Activated CD4-positive, alpha-beta T cell treated with anti-CD3 and anti-CD28 coated beads for 1 hour (primary cell): ENCODE results near the gene ENG.
A peak's percentile ranks its signal among the peaks of the same experiment; 100 is the strongest.
"Not testable (repeated sequence)": the region's sequence is repeated elsewhere in the genome, so short reads cannot be mapped to it uniquely, and the experiment has no call there.

Source experiments
- DNase-seq: peaks from one replicate; pipeline ENCODE4 v3.0.0-alpha.2; 2020

The ENG gene

GRCh38 chr9:127790094-127790855 lies 64.2 kb downstream of the ENG start:
- no peak for DNase-seq

- no peak for DNase-seq
These were observed 65.3 kb downstream of the ENG start for GRCh38 chr9:127789179-127789578.

GRCh38 chr9:127788337-127789011 lies 66.0 kb downstream of the ENG start:
- no peak for DNase-seq

- DNase-seq, result no peak
These were observed 67.7 kb downstream of the ENG start for GRCh38 chr9:127786773-127787104.

GRCh38 chr9:127785933-127786772 lies 68.3 kb downstream of the ENG start, which contains the start of gene CDK9:
Gene CDK9, plus strand, starts transcription at chr9:127786034. Its CDS starts 115 bp downstream, at chr9:127786149.
- DNase-seq, result peak; percentile 88

- peak; percentile 87 for DNase-seq
These were observed 69.2 kb downstream of the ENG start for GRCh38 chr9:127785023-127785932.

- peak; percentile 43 for DNase-seq
These were observed 71.1 kb downstream of the ENG start for GRCh38 chr9:127783111-127784008.

- no peak for DNase-seq
These were observed 72.7 kb downstream of the ENG start for GRCh38 chr9:127781806-127782205.

GRCh38 chr9:127780909-127781308 lies 73.5 kb downstream of the ENG start:
- not testable (repeated sequence) for DNase-seq

- DNase-seq, result no peak
These were observed 74.2 kb downstream of the ENG start for GRCh38 chr9:127780126-127780885.

GRCh38 chr9:127779136-127779981 lies 75.1 kb downstream of the ENG start:
- peak; percentile 50 for DNase-seq

GRCh38 chr9:127778280-127779135 lies 76.0 kb downstream of the ENG start, which contains the start of gene SH2D3C:
Gene SH2D3C, minus strand, starts transcription at chr9:127778666. Its CDS starts 39 bp downstream, at chr9:127778627.
- DNase-seq, result no peak

- no peak for DNase-seq
These were observed 77.0 kb downstream of the ENG start for GRCh38 chr9:127777368-127777980.

GRCh38 chr9:127776924-127777289 lies 77.6 kb downstream of the ENG start:
- no peak for DNase-seq

- DNase-seq, result peak; percentile 62
These were observed 78.1 kb downstream of the ENG start for GRCh38 chr9:127776195-127776923.

GRCh38 chr9:127773981-127774380 lies 80.5 kb downstream of the ENG start:
- no peak for DNase-seq

GRCh38 chr9:127773272-127773671 lies 81.2 kb downstream of the ENG start:
- DNase-seq, result no peak
